Measurements from ENCODE around the gene INTS11.

- TF ChIP-seq POLR2AphosphoS5 (IDR thresholded peaks at IDR 0.05; ENCODE audit: low read depth, low read length) (no peak), POLR2A (IDR thresholded peaks at IDR 0.05; ENCODE audit: low read depth, low read length) (no peak), SPI1 (IDR thresholded peaks at IDR 0.05; ENCODE audit: low read depth, low read length) (no peak), TAF1 (IDR thresholded peaks at IDR 0.05; ENCODE audit: low read depth, low read length) (no peak), PAX5 (IDR thresholded peaks at IDR 0.05; ENCODE audit: insufficient read depth, low read length, severe bottlenecking) (no peak), POU2F2 (IDR thresholded peaks at IDR 0.05; ENCODE audit: low read depth, low read length) (no peak)
Observed at GRCh38 chr1:1347663-1348419, 23.4 kb upstream of the INTS11 start.

All from GM12891 (cell line).